Measurements from ENCODE around the gene SNN. TPM values are rescaled to one million over a fixed set of nuclear protein-coding genes. Genes with fewer than 3 reads are reported as not detected.

Gene SNN
- total RNA-seq, 1 donor from 2014 or later: 4.4 TPM

DNA sequence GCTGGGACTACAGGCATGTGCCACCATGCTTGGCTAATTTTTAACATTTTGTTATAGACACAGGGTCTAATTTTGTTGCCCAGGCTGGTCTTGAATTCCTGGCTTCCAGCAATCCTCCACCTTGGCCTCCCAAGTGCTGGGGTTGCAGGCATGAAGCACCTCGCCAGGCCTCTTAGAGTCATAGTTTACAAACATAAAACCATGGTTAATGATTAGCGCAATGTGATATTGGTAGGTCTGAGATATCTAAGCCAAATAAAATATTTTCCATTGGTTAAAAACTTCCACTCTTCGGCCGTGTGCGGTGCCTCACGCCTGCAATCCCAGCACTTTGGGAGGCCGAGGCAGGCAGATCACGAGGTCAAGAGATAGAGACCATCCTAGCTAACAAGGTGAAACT lies 57.8 kb downstream of the SNN start:
- ATAC-seq (peak; percentile 88), DNase-seq (ENCODE audit: low spot score) (peak; percentile 65)

DNA sequence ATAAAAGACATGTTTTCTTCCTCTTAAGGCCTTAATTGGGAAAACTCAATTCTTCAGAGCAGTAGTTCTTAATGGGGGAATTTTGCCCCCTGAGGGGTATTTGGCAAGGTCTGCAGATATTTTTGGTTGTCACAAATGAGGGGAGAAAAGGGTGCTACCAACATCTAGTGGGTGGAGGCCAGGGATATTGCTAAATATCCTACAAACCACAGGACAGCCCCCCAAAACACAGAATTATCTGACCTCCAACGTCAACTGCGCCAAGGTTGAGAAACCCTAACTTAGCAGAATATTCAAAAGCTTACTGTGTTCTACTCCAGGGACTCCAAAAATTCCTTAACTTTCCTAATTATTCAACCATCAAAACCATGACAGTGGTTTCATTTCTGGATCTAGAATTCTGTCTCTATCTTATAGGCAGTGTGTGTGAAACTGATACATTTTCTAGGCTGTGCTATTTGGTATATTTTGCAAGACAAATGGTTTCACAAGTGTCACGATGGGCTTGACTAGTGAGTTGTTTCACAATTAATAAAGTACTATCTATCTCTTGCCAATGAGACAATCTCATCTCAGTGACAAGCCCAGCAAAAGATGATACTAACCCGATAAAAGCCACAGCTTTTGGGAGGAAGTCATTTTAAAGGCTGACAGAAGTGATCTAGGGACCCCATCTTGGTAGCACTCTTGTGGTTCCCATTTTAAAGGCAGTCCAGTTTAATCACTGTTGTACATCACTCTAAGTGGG lies 59.7 kb downstream of the SNN start:
- ATAC-seq (peak; percentile 59), DNase-seq (ENCODE audit: low spot score) (no peak)

Other genes with a start within 250 kb of the SNN start
- gene LITAF, start 81.5 kb upstream of the SNN start, total RNA-seq: 47.0 TPM
- 49.1 TPM for gene TXNDC11, start 74.4 kb downstream of the SNN start, total RNA-seq
- gene ZC3H7A, start 128.8 kb downstream of the SNN start, total RNA-seq: 20.5 TPM
- 43.0 TPM for gene RSL1D1, start 183.1 kb downstream of the SNN start, total RNA-seq
- 47.0 TPM for gene GSPT1, start 247.5 kb downstream of the SNN start, total RNA-seq